Measurements from ENCODE around the gene HSPB9. TPM values are rescaled to one million over a fixed set of nuclear protein-coding genes. Genes with fewer than 3 reads are reported as not detected.

Gene HSPB9
- total RNA-seq, 1 experiment from 2014 or later = not detected

GRCh38 chr17:42107124-42107523, 15.5 kb upstream of the HSPB9 start:
- CTCF ChIA-PET = no interaction called here
- no peak for DNase-seq (ENCODE audit: low spot score)
- H3K27me3 ChIP-seq (replicated peaks; ENCODE audit: insufficient read depth, low read depth, low read length, poor library complexity) = no peaks in the 10 kb centered on the region
- no peak overlapping the region for H3K27ac ChIP-seq (ENCODE audit: low read depth, low read length, poor library complexity, severe bottlenecking)
- intact Hi-C loops (cut with micrococcal nuclease; ENCODE audit: unreplicated experiment) = no loop called here
- TF ChIP-seq, protein P1, sequence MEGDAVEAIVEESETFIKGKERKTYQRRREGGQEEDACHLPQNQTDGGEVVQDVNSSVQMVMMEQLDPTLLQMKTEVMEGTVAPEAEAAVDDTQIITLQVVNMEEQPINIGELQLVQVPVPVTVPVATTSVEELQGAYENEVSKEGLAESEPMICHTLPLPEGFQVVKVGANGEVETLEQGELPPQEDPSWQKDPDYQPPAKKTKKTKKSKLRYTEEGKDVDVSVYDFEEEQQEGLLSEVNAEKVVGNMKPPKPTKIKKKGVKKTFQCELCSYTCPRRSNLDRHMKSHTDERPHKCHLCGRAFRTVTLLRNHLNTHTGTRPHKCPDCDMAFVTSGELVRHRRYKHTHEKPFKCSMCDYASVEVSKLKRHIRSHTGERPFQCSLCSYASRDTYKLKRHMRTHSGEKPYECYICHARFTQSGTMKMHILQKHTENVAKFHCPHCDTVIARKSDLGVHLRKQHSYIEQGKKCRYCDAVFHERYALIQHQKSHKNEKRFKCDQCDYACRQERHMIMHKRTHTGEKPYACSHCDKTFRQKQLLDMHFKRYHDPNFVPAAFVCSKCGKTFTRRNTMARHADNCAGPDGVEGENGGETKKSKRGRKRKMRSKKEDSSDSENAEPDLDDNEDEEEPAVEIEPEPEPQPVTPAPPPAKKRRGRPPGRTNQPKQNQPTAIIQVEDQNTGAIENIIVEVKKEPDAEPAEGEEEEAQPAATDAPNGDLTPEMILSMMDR (conservative IDR thresholded peaks at IDR 0.05; ENCODE audit: low read depth, low read length) = no peak
- no peak for TF ChIP-seq EZH2 (IDR thresholded peaks at IDR 0.05; ENCODE audit: borderline replicate concordance, low read depth, low read length, poor library complexity, severe bottlenecking)
- no peak overlapping the region for H3K4me3 ChIP-seq (ENCODE audit: low read depth, low read length, poor library complexity, severe bottlenecking)
- POLR2A ChIA-PET (ENCODE audit: low non-redundant PET) = no interaction called here
- no peaks in the 10 kb centered on the region for H3K9me3 ChIP-seq (ENCODE audit: low read depth, low read length, poor library complexity, severe bottlenecking)
- H3K4me1 ChIP-seq (ENCODE audit: insufficient read depth, low read length, poor library complexity, severe bottlenecking) = no peaks in the 10 kb centered on the region
- BruUV-seq (replicated peaks) = no TSS peak
- H3K36me3 ChIP-seq (ENCODE audit: insufficient read depth, low read length, poor library complexity, severe bottlenecking) = no peaks in the 10 kb centered on the region

- Histone ChIP-seq H3K27ac (ENCODE audit: low read depth, low read length, poor library complexity, severe bottlenecking) (no peak overlapping the region), H3K36me3 (ENCODE audit: insufficient read depth, low read length, poor library complexity, severe bottlenecking) (no peaks in the 10 kb centered on the region), H3K9me3 (ENCODE audit: low read depth, low read length, poor library complexity, severe bottlenecking) (no peaks in the 10 kb centered on the region), H3K27me3 (replicated peaks; ENCODE audit: insufficient read depth, low read depth, low read length, poor library complexity) (no peaks in the 10 kb centered on the region), H3K4me3 (ENCODE audit: low read depth, low read length, poor library complexity, severe bottlenecking) (no peak overlapping the region), H3K4me1 (ENCODE audit: insufficient read depth, low read length, poor library complexity, severe bottlenecking) (no peaks in the 10 kb centered on the region)
- ChIA-PET POLR2A (ENCODE audit: low non-redundant PET) (no interaction called here), CTCF (no interaction called here)
- TF ChIP-seq, protein P1 (conservative IDR thresholded peaks at IDR 0.05; ENCODE audit: low read depth, low read length) = no peak
- TF ChIP-seq EZH2 (IDR thresholded peaks at IDR 0.05; ENCODE audit: borderline replicate concordance, low read depth, low read length, poor library complexity, severe bottlenecking) = no peak
- no TSS peak for BruUV-seq (replicated peaks)
- intact Hi-C loops (cut with micrococcal nuclease; ENCODE audit: unreplicated experiment) = no loop called here
- peak; percentile 45 for DNase-seq (ENCODE audit: low spot score)
Observed at GRCh38 chr17:42107597-42108576, 14.7 kb upstream of the HSPB9 start.

DNA sequence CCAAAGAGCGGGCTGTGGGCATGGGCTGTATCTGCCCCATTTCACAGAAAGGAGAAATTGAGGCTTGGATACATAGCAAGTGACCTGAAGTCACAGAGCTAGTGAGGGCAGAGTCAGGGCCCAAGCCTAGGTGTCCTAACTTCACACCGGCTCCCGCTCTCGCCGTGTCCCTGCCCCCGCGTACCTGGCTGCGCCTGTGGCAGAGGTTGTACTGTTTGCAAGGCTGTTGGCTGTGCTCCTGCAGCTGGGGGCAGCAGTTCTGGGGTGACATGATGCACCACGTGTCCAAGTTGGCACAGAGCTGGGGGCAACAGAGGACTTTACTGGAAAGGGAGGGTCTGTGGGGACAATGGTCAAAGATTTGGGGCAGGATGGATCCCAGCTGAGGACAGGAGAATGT, 13.5 kb upstream of the HSPB9 start:
- no TSS peak for BruUV-seq (replicated peaks)
- no peak for TF ChIP-seq EZH2 (IDR thresholded peaks at IDR 0.05; ENCODE audit: borderline replicate concordance, low read depth, low read length, poor library complexity, severe bottlenecking)
- TF ChIP-seq, protein P1 (conservative IDR thresholded peaks at IDR 0.05; ENCODE audit: low read depth, low read length) = no peak

More for the DNA sequence above, 13.5 kb upstream of the HSPB9 start:
- DNase-seq (ENCODE audit: low spot score) = no peak
- intact Hi-C loops (cut with micrococcal nuclease; ENCODE audit: unreplicated experiment) = no loop called here
- ChIA-PET POLR2A (ENCODE audit: low non-redundant PET) (no interaction called here), CTCF (no interaction called here)
- no peaks in the 10 kb centered on the region for H3K4me1 ChIP-seq (ENCODE audit: insufficient read depth, low read length, poor library complexity, severe bottlenecking)
- no peak overlapping the region for H3K4me3 ChIP-seq (ENCODE audit: low read depth, low read length, poor library complexity, severe bottlenecking)
- H3K9me3 ChIP-seq (ENCODE audit: low read depth, low read length, poor library complexity, severe bottlenecking) = no peaks in the 10 kb centered on the region
- no peak overlapping the region for H3K27ac ChIP-seq (ENCODE audit: low read depth, low read length, poor library complexity, severe bottlenecking)
- H3K36me3 ChIP-seq (ENCODE audit: insufficient read depth, low read length, poor library complexity, severe bottlenecking) = no peaks in the 10 kb centered on the region
- H3K27me3 ChIP-seq (replicated peaks; ENCODE audit: insufficient read depth, low read depth, low read length, poor library complexity) = no peaks in the 10 kb centered on the region
